Stimulated activated CD8-positive, alpha-beta memory T cell treated with anti-CD3 and anti-CD28 coated beads, Interleukin-2, amount 100 ng/mL, for 48 hours (primary cell): Measurements from ENCODE around the gene GOLGA6A.
"Not testable (repeated sequence)": the region's sequence is repeated elsewhere in the genome, so short reads cannot be mapped to it uniquely, and the experiment has no call there.

Source experiments
- DNase-seq, 2 donors: peaks; one replicate each; pipeline ENCODE4 v3.0.0-alpha.2; 2020; ENCODE audit warnings: low read depth in 2 of 2

GOLGA6A gene

DNA sequence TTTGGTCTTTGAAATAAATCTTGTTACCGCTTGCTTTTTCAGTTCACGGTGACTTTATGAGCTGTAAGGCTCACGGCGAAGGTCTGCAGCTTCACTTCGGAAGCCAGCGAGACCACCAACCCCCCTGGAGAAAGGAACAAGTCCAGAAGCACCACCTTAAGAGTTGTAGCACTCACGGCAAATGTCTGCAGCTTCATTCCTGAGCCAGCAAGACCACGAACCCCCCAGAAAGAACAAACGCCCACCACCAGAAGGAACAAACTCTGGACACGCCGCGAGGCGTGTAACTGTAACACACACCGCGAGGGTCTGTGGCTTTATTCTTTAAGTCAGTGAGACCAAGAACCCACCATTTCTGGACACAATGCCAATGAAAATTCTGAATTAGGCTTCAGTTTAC, 28.8 kb downstream of the GOLGA6A start:
- DNase-seq, result no peak

DNA sequence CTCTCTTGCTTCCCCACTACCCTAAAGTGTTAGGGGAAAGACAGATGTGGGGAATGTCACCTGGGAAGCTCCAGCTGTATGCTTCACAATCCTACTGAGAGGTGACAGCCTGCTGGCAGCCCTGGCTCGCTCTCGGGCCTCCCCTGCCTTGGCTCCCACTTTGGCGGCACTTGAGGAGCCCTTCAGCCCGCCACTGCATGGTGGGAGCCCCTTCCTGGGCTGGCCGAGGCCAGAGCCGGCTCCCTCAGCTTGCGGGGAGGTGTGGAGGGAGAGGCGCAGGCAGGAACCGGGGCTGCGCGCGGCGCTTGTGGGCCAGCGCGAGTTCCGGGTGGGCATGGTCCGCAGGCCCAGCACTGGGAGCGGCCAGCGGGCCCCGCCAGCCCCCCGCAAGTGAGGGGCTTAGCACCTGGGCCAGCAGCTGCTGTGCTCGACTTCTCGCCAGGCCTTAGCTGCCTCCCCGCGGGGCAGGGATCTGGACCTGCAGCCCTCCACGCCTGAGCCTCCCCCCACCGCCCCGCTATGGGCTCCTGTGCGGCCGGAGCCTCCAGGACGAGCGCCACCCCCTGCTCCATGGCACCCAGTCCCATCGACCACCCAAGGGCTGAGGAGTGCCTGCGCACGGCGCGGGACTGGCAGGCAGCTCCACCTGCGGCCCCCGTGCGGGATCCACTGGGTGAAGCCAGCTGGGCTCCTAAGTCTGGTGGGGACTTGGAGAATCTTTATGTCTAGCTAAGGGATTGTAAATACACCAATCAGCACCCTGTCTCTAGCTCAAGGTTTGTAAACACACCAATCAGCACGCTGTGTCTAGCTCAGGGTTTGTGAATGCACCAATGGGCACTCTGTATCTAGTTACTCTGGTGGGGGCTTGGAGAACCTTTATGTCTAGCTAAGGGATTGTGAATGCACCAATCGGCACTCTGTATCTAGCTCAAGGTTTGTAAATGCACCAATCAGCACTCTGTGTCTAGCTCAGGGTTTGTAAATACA, 29.8 kb downstream of the GOLGA6A start:
- not testable (repeated sequence) for DNase-seq

DNA sequence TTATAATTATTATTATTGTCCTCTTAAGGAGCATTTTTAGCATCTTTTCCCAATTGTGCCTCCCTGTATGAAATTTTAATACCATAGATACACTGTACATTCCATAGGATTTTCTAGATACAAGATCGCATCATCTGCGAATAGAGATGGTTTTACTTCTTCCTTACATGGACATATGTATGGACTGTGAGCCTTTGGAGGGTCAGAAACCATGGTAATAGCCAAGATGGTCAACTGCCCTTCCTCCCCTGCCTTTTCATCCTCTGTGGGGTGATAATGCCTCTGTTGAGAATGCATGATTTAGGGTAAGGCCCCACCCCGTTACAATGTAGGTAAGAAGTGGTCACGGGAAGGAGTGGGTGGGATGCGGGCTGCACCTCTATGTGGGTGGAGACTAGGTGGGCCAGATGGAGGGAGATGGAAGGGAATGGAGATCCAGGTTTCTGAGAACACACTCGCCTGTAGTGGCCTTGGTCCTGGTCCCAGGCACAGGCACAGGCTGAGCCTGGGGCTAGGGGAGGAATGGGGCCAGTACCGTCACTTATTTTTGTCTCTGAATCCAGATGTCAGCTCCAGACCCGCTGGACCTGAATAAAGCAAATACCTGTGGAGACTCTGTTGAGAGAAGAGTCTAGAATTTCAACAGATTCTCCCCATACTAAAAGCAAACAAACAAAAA, 31.7 kb downstream of the GOLGA6A start:
- no peak for DNase-seq

- DNase-seq, result no peak
Observed at GRCh38 chr15:74050127-74050526, 32.2 kb downstream of the GOLGA6A start.

GRCh38 chr15:74046275-74046674, 36.1 kb downstream of the GOLGA6A start:
- no peak for DNase-seq

- DNase-seq, result no peak
Observed at GRCh38 chr15:74045636-74046274, 36.6 kb downstream of the GOLGA6A start.

GRCh38 chr15:74045184-74045583, 37.2 kb downstream of the GOLGA6A start:
- DNase-seq, result no peak

DNA sequence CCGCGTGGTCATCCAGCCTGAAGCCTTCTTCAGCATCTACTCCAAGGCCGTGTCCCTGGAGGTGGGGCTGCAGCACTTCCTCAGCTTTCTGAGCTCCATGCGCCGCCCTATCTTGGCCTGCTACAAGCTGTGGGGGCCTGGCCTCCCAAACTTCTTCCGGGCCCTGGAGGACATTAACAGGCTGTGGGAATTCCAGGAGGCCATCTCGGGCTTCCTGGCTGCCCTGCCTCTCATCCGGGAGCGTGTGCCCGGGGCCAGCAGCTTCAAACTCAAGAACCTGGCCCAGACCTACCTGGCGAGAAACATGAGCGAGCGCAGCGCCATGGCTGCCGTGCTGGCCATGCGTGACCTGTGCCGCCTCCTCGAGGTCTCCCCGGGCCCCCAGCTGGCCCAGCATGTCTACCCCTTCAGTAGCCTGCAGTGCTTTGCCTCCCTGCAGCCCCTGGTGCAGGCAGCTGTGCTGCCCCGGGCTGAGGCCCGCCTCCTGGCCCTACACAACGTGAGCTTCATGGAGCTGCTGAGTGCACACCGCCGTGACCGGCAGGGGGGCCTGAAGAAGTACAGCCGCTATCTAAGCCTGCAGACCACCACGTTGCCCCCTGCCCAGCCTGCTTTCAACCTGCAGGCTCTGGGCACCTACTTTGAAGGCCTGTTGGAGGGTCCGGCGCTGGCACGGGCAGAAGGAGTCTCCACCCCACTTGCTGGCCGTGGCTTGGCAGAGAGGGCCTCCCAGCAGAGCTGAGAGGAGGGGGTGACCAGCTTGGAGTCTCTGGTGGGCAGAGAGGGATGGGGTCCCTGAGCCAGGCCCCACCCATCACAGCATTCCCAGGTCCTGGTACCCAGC, 37.9 kb downstream of the GOLGA6A start:
- DNase-seq, result no peak

- no peak for DNase-seq
Observed at GRCh38 chr15:74043425-74044266, 38.7 kb downstream of the GOLGA6A start.

DNA sequence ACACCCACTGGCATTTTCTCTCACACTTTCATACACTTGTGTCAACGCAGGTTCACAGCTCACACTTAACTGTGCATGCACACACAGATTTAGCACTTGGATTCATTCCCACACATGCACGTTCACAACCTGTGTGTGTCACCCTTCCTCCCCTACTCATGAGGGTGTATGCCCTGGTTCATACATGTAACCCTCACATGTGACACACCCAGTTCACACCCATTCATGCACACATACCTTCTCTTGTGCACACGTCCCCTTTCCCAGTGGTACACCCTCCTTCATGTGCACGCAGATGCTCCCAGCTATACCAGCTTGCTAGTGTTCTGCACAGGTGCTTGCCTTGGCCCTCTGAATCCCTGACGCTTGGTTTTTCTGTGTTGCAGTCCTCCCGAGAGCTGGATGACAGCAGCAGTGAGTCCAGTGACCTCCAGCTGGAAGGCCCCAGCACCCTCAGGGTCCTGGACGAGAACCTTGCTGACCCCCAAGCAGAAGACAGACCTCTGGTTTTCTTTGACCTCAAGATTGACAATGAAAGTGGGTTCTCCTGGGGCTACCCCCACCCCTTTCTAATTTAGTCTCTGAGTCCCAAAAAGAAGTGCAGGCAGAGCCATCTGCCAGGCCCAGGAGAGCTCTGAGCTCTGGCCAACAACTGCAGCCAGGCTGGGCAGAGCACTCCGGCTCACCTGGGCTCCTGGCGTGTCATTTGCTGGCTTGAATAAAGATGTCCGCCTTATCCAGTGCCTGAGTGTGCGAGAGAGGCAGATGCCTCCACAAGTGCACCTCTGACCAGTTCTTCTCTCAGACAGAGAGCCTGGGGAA, 39.5 kb downstream of the GOLGA6A start:
- no peak for DNase-seq

DNA sequence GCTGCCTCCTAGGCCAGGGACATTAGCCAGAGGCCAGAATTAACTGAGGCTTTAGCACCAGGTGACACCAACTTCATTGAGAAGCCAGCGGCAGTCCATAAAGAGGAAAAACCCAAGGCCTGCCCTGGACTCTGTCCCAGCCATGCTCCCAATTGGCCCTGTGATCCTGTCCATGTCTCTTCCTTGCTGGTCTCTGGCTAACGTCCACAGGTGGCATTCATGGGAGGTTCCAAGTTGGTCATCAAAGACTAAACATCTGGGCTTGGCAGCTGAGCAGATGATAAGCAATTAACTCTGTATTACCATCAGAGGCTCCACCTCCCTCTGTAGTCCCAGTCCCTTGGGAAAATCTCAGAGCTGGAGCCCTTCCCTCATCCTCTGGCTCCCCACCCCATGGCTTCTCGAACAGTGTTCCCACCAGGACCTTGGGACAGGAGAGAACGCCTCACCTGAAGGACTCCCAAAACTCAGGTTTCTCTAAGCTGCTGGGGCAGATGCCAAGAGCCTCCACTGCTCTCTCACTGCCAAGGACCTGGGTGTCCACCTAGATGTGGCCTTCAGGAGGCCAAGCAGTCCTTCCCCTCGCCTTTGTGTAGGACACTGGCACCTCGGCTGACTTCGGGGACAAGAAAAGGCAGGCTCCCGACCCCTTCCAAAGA, 40.4 kb downstream of the GOLGA6A start:
- no peak for DNase-seq

DNA sequence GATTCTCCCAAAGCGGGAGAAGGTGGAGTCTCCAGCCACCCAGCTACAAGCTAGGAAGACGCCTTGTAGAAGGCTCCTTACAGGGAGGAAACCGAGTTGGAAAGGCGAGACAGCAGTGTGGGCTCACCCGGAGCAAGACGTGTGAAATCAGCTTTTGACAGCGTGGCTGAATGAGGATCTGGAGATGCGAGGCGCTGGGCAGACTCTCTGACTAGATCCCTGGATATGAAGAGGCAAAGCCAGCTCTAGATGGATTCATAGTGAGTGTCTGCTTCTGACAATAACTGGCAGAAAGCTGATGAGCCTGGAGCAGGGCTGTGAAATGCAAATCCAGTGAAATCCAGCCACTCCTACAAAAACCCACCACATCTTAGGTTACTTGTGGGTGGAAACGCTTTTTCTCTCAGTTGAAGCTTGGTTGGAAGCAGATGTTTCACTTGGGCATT, 41.0 kb downstream of the GOLGA6A start:
- no peak for DNase-seq

GRCh38 chr15:74040109-74040850, 42.1 kb downstream of the GOLGA6A start:
- no peak for DNase-seq

DNA sequence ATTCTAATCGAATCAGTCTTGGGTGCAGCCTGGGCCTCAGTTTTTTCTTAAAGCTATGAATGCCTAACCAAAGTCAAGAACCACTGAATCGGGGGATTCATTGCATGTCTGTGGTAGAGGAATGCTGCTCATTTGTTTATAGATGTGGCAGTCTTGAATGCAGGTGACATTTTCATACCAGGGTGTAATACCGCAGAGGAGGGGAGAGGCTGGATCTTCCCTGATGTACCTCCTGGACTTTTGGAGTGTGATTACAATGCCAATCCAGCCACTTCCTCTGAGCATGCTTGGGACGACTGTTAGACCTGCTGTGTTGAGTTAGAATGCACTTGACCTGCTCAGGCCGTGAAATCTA, 42.7 kb downstream of the GOLGA6A start:
- DNase-seq, result no peak

DNA sequence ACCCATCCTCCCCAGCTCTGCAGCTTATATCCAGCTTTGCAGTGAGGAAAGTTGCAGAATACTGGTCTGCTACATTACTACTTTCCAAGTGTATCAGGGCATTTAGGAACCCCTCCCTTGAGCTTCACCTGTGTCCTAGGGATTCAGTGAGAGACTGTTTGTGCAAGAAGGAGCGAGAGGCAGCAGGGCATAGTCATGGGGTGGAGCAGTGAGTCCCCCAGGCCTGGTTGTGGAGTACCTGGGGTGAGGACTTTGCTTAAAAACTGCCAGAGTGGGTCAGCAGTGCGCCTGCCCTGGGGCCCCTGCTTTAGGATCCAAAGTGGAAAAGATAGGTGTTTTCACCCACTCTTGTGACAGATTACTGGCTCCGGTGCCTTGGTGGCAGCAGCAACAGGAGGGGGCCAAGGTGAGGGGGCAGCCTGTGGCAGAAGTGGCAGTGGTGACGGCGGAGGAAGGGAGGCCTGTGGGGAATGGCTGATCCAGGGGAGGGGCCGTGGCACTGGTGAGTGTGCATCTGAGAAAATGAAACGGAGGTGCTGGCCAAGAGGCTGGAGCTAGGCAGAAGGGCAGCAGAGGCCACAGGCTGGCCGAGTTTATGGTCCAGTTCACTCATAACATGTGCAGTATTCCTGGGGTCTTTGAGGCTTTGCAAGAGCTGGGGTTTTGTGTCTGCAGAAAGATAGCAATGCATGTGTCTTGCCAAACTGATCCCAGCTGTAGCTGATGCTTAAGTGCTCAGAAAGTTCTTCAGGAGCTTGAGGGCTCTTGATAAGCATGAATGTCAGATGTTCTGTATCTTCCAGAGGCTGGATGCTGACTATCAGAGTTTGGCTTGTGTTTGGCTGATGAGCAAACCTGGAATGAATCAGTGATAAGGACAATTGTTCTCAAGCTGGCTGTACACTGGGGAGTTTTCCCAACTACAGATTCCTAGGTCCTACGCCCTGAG, 43.4 kb downstream of the GOLGA6A start:
- no peak for DNase-seq

GRCh38 chr15:74037171-74038117, 44.9 kb downstream of the GOLGA6A start:
- DNase-seq, result no peak
